ENCODE measurements around the gene CLDN16.

- TF ChIP-seq POLR2A (IDR thresholded peaks at IDR 0.05; ENCODE audit: low read length), result no peak
- TF ChIP-seq GATA1 (IDR thresholded peaks at IDR 0.05; ENCODE audit: low read depth, low read length), result no peak
Measured at GRCh38 chr3:190340071-190340470, 47.9 kb upstream of the CLDN16 start.
